IPS-15b (cell line): ENCODE data around the gene MYCBP2.

ENCODE experiments used
- H3K27me3 ChIP-seq: one replicate; pipeline ENCODE4 v1.6.1; 2013; ENCODE audit warnings: low read length; ENCODE audit not compliant: control insufficient read depth, insufficient read depth
- H3K36me3 ChIP-seq: one replicate; pipeline ENCODE4 v1.6.1; 2013; ENCODE audit warnings: low read length; ENCODE audit not compliant: control insufficient read depth, insufficient read depth
- H3K4me1 ChIP-seq: one replicate; pipeline ENCODE4 v1.6.1; 2013; ENCODE audit warnings: mild to moderate bottlenecking, low read length; ENCODE audit not compliant: control insufficient read depth, insufficient read depth
- H3K4me3 ChIP-seq: one replicate; pipeline ENCODE4 v1.5.1; 2013; ENCODE audit warnings: low read depth, low read length
- H3K9ac ChIP-seq: one replicate; pipeline ENCODE4 v1.6.1; 2013; ENCODE audit warnings: low read depth, mild to moderate bottlenecking, low read length
- H3K9me3 ChIP-seq: one replicate; pipeline ENCODE4 v1.6.1; 2013; ENCODE audit warnings: mild to moderate bottlenecking, low read length; ENCODE audit not compliant: control insufficient read depth, insufficient read depth

Gene MYCBP2

DNA sequence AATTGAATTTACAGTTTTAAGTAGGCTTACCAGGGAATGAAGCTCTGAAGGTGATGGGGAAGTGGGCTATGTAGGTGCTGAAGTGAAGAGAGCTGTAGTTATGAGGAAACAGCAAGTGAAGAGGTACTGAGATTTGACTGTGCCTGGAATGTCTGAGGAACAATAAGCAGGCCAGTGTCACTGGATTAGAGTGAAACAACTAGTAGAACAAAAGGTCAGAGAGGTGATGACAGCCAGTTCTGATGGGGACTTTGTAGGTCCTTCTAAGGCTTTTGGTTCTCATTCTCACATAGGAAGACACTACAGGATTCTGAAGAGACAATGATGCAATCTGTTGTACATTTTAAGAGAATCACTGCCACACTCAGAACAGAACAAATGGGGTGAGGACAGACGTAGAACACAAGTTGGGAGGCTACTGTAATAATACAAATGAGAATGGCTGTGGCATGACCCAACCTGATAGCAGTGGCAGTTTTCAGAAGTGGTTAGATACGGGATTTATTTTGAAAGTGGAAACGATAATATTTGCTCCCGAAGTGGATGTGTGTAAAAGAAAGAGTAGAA lies 130.8 kb downstream of the MYCBP2 start:
- Histone ChIP-seq H3K36me3 (peaks cover 8% of the 10 kb centered on the region), H3K4me3 (no peak overlapping the region), H3K27me3 (no peaks in the 10 kb centered on the region), H3K4me1 (no peaks in the 10 kb centered on the region), H3K9me3 (peaks cover 4% of the 10 kb centered on the region), H3K9ac (no peak overlapping the region)

DNA sequence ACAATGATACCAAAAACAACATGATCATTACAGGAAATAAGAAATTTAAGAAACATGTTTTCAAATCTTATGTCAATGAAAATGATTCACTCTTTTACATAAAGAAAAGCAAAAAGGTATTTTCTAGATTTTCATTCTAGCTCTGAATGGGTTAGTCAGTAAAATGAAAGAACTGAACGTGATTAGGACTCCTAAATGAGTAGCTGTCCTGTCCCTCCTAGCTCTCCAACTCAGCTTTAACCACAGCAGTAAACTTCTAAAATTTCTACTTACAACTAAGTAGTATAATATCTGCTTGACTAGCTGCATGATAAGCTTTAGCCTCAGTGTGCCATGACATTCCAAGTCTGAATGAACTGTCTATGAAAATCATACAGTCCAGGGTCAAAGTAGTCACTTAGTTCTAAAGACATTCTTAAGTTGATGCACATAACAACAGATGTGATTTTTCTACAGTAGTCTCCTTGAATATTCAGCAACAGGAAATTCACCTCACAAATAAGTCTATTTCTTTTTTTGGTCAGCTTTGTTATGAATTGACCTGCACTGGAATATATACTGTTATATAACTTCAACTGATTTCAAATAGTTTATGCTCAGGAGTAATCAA lies 136.4 kb downstream of the MYCBP2 start:
- no peaks in the 10 kb centered on the region for H3K4me1 ChIP-seq
- H3K27me3 ChIP-seq = no peaks in the 10 kb centered on the region
- no peaks in the 10 kb centered on the region for H3K36me3 ChIP-seq
- no peaks in the 10 kb centered on the region for H3K9me3 ChIP-seq
- no peak overlapping the region for H3K4me3 ChIP-seq
- H3K9ac ChIP-seq = no peak overlapping the region

DNA sequence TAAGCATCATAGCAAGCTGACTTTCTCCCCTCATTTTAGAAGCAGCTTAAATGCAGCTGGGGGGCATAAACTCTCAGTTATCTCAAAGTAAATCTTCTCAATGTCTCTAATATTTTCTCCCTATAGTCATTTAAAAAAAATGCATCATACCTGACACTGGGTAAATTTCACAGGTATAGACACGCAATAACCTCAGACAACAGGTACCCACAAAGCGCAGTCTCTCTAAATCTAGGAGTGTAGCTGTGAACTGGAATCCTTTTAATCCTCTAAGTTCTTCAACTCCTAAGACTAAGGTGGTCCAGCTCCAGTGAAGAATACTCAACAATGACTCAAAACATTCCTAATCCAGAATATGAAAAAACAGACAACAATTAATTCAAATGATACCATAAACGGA lies 141.2 kb downstream of the MYCBP2 start:
- Histone ChIP-seq H3K4me1 (no peaks in the 10 kb centered on the region), H3K4me3 (no peak overlapping the region), H3K9me3 (no peaks in the 10 kb centered on the region), H3K9ac (no peak overlapping the region), H3K27me3 (no peaks in the 10 kb centered on the region), H3K36me3 (no peaks in the 10 kb centered on the region)

GRCh38 chr13:77184455-77184854 lies 142.4 kb downstream of the MYCBP2 start:
- Histone ChIP-seq H3K27me3 (no peaks in the 10 kb centered on the region), H3K9me3 (no peaks in the 10 kb centered on the region), H3K36me3 (no peaks in the 10 kb centered on the region), H3K4me1 (no peaks in the 10 kb centered on the region), H3K4me3 (no peak overlapping the region), H3K9ac (no peak overlapping the region)

DNA sequence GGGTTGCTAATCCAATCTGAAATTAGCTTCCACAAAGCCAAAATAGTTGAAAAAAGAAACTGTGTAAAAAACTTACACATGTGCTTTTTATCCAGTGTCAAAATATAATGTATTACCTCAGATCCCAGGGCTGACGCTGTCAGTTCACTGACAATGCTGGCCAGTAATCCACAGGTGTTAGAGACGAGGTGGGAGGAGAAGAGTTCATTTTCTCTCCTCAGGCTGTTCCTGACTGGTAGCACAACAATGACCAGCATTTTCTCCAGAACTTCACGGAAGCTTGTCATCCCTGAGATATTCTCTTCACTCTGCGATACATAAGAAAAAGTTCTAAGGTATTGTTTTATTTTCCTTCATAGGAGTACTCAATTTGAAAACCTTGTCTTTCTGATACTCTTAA lies 146.9 kb downstream of the MYCBP2 start:
- Histone ChIP-seq H3K27me3 (no peaks in the 10 kb centered on the region), H3K36me3 (no peaks in the 10 kb centered on the region)

GRCh38 chr13:77177646-77178045 lies 149.2 kb downstream of the MYCBP2 start:
- H3K4me1 ChIP-seq = no peaks in the 10 kb centered on the region
- H3K4me3 ChIP-seq = no peak overlapping the region
- no peaks in the 10 kb centered on the region for H3K27me3 ChIP-seq
- H3K9me3 ChIP-seq = no peaks in the 10 kb centered on the region
- no peak overlapping the region for H3K9ac ChIP-seq
- peaks cover 1% of the 10 kb centered on the region for H3K36me3 ChIP-seq

More for the DNA sequence above, 146.9 kb downstream of the MYCBP2 start:
- H3K9me3 ChIP-seq = no peaks in the 10 kb centered on the region
- H3K4me3 ChIP-seq = no peak overlapping the region
- no peak overlapping the region for H3K9ac ChIP-seq
- H3K4me1 ChIP-seq = no peaks in the 10 kb centered on the region

DNA sequence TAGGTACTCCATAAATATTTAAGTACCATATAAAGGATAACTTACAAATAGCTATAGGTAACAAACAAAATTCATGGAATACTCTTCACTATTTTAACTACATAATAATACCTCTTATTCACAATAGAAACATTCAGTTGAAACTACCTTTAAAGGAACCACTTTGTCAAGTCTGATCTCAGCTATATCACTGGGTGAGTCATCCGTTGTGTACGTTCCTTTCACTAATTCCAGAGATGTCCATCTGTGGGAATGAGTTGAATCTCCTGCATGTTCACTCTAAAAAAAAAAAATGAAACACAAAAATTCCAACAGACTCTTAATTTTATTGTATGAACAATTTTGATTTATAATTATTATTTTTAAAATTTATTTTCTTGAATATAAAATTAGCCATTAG lies 150.5 kb downstream of the MYCBP2 start:
- Histone ChIP-seq H3K36me3 (peaks cover 3% of the 10 kb centered on the region), H3K9me3 (no peaks in the 10 kb centered on the region), H3K27me3 (no peaks in the 10 kb centered on the region), H3K4me1 (no peaks in the 10 kb centered on the region), H3K9ac (no peak overlapping the region), H3K4me3 (no peak overlapping the region)

DNA sequence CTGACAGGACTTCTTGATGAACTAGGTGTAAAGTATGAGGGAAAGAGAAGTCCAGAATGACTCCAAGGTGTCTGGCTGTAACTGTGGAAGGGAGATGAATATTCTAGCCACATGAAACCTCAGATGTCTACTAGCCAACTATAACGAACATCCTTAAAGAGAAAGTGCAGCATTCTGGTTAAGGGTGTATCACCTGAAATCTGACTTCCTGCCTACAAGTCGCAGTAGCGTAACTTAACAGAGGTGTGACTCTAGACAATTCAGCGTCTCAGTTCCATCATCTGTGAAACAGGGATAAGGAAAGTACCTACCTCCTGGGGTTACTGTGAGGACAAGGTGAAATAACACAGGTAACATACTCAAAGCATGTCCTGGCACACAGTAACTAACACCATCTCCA lies 154.2 kb downstream of the MYCBP2 start:
- no peak overlapping the region for H3K9ac ChIP-seq
- H3K36me3 ChIP-seq = peaks cover 3% of the 10 kb centered on the region
- no peaks in the 10 kb centered on the region for H3K9me3 ChIP-seq
- H3K4me3 ChIP-seq = no peak overlapping the region
- H3K27me3 ChIP-seq = no peaks in the 10 kb centered on the region
- H3K4me1 ChIP-seq = no peaks in the 10 kb centered on the region

DNA sequence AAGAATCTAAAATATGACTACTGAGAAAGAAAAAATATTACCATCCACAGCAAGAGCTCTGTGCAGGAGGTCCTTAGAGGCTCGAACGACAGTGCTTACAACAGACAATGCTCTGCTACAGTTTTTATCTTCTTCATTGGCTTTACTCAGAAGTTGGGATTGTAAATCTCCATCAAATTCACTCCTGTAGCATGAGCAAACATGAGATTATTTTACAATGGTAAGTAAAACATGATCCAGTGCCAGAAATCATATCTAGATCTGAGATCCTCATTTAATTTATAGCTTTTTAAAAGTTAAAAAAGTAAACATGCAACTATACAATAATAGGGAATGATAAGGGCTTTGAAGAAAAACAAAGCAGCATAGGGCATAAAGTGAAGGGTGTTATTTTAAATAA lies 155.4 kb downstream of the MYCBP2 start:
- no peaks in the 10 kb centered on the region for H3K27me3 ChIP-seq
- H3K9me3 ChIP-seq = no peaks in the 10 kb centered on the region
- no peak overlapping the region for H3K4me3 ChIP-seq
- no peaks in the 10 kb centered on the region for H3K4me1 ChIP-seq
- peaks cover 3% of the 10 kb centered on the region for H3K36me3 ChIP-seq
- no peak overlapping the region for H3K9ac ChIP-seq

DNA sequence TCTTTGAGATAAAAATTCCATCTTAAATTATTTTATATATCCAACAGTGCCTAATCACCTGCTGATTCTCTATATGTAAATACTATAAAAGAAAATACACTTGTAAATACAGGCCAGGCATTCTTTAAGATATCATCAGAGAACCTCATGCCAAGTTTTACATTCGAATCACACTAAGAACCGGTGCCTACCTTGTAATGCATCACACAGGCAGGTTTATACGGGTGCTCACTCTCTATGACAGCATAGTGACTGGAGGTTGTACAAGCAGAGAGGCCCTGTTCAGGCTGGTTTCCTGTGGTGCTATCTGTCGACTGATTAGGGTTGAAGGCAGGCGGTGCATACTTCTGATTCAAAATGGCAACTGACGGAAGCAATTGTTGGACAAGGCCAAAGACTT lies 158.7 kb downstream of the MYCBP2 start:
- Histone ChIP-seq H3K36me3 (peaks cover 3% of the 10 kb centered on the region), H3K27me3 (no peaks in the 10 kb centered on the region), H3K9ac (no peak overlapping the region), H3K4me3 (no peak overlapping the region), H3K4me1 (no peaks in the 10 kb centered on the region), H3K9me3 (no peaks in the 10 kb centered on the region)

DNA sequence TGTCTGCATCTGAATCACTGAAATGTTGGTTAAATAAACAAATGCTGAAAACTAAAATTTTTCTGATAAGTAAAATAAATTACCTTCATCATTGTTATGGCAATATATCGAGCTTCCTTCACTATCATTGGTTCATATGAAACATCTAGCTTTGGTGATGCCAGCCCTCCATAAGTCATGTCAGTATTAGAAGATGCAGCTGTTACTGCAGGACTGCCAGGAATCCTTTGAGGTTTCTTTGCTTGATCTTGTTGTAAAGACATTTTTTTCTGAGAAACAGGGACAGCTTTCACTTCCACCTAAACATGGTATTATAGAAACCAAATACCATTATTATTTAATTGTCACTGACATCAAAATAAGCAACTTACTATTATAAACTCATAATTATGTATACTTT lies 176.2 kb downstream of the MYCBP2 start:
- H3K9me3 ChIP-seq = no peaks in the 10 kb centered on the region
- no peak overlapping the region for H3K9ac ChIP-seq
- H3K27me3 ChIP-seq = no peaks in the 10 kb centered on the region
- no peak overlapping the region for H3K4me3 ChIP-seq
- no peaks in the 10 kb centered on the region for H3K4me1 ChIP-seq
- H3K36me3 ChIP-seq = no peaks in the 10 kb centered on the region

GRCh38 chr13:77143431-77143830 lies 183.5 kb downstream of the MYCBP2 start:
- Histone ChIP-seq H3K9ac (no peak overlapping the region), H3K4me1 (no peaks in the 10 kb centered on the region), H3K27me3 (no peaks in the 10 kb centered on the region), H3K4me3 (no peak overlapping the region), H3K9me3 (no peaks in the 10 kb centered on the region), H3K36me3 (no peaks in the 10 kb centered on the region)
